Progenitor cell of endocrine pancreas (in vitro differentiated cells): ENCODE results near the gene MIX23. TPM values are rescaled to one million over a fixed set of nuclear protein-coding genes. Genes with fewer than 3 reads are reported as not detected.

Source experiments
- DNase-seq: peaks from one replicate; pipeline ENCODE4 v3.0.0; 2021; ENCODE audit warnings: low spot score; ENCODE audit not compliant: unreplicated experiment
- H3K27ac Mint-ChIP-seq: 2 replicates; pipeline ENCODE4 v1.8.0; 2021; ENCODE audit warnings: mild to moderate bottlenecking, moderate library complexity, mixed read lengths
- H3K27me3 Mint-ChIP-seq: 2 replicates; pipeline ENCODE4 v1.8.0; 2021; ENCODE audit warnings: mixed read lengths
- H3K36me3 Mint-ChIP-seq: 2 replicates; pipeline ENCODE4 v1.8.0; 2022; ENCODE audit warnings: mixed read lengths; ENCODE audit not compliant: insufficient read depth
- H3K4me1 Mint-ChIP-seq: 2 replicates; pipeline ENCODE4 v1.8.0; 2021; ENCODE audit warnings: low read depth, mixed read lengths
- H3K4me3 Mint-ChIP-seq: 2 replicates; pipeline ENCODE4 v1.8.0; 2021; ENCODE audit warnings: low read depth, mild to moderate bottlenecking, moderate library complexity, mixed read lengths
- H3K9me3 Mint-ChIP-seq: 2 replicates; pipeline ENCODE4 v1.8.0; 2021; ENCODE audit warnings: low read depth, mixed read lengths
- total RNA-seq: library from RNA; stranded (reverse); gene quantifications from 2 replicates; pipeline ENCODE4 v1.2.1, GENCODE V29; 2021
- TF ChIP-seq, protein P1 (sequence below): fragments of 200-600 bp; sonication (generic); IDR thresholded peaks from one replicate; pipeline ENCODE4 v1.5.0; 2021; ENCODE audit warnings: antibody characterized with exemption, mild to moderate bottlenecking; ENCODE audit not compliant: unreplicated experiment

MIX23 gene
- total RNA-seq, 1 donor from 2014 or later: 53.5 TPM

DNA sequence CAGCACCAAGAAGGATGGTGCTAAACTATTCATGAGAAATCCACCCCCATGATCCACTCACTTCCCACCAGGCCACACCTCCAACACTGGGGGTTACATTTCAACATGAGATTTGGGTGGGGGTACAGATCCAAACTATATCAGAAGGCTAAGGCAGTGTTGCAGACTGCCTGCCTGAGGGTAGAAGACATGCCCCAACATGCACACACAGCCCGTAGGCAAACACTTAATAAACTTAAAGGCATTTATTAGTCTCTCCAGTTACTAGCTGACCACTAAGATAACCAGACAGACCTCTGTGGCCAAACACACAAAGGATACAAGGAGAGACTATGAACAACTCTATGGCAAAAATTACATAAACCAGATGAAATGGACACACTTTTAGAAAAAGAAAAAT is 11.1 kb upstream of the MIX23 start:
- no peaks in the 10 kb centered on the region for H3K36me3 Mint-ChIP-seq
- peaks cover 37% of the 10 kb centered on the region for H3K4me1 Mint-ChIP-seq
- H3K27ac Mint-ChIP-seq: peak overlapping the region; percentile 89
- H3K4me3 Mint-ChIP-seq: no peak overlapping the region
- no peak for DNase-seq
- no peaks in the 10 kb centered on the region for H3K27me3 Mint-ChIP-seq
- no peaks in the 10 kb centered on the region for H3K9me3 Mint-ChIP-seq
- TF ChIP-seq, protein P1, sequence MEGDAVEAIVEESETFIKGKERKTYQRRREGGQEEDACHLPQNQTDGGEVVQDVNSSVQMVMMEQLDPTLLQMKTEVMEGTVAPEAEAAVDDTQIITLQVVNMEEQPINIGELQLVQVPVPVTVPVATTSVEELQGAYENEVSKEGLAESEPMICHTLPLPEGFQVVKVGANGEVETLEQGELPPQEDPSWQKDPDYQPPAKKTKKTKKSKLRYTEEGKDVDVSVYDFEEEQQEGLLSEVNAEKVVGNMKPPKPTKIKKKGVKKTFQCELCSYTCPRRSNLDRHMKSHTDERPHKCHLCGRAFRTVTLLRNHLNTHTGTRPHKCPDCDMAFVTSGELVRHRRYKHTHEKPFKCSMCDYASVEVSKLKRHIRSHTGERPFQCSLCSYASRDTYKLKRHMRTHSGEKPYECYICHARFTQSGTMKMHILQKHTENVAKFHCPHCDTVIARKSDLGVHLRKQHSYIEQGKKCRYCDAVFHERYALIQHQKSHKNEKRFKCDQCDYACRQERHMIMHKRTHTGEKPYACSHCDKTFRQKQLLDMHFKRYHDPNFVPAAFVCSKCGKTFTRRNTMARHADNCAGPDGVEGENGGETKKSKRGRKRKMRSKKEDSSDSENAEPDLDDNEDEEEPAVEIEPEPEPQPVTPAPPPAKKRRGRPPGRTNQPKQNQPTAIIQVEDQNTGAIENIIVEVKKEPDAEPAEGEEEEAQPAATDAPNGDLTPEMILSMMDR: no peak

DNA sequence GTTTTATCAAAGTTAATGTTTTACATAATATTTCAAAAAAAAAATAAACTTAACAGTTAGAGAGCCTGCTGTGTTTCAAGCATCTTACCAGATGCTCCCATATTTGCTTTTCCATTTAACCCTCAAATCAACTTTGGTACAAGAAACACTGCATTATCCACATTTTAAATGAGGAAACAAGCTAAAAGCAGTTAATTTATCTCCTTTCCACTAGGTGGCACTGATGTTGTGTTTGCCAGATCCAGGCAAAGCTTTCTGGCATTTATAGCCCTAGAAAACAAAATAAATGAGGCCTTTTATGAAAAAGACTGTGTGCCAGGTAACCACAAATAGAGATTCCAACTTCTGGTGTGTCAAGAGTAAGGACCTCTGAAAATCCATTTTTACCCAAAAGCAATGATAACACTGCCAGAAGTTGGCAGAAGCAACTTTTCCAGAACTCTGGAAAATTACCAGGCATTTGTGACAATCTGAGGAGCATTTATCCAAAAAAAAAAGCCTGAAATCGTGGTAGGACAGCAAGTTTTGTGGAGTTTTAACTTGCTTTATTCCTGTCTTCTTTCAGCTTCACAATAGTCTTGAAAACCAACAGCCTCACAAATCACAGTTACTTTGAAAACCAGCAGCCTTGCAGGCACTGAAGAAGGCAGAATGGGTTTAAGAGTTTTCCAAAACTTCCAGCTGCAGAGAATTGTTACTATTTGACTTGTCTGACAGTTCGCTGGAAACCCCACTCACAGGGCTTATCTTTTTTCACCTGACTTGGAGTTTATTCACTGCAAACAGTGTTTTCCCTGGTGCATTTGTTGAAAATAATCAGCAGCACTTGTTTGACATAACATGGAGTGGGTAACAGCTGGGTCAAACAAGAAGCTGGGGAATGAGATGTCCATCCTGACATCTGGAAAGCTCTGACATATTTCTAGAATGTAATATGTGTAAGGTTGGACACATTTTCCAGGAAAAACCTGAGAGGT is 10.1 kb upstream of the MIX23 start:
- Mint-ChIP-seq H3K36me3 (peaks cover 4% of the 10 kb centered on the region), H3K9me3 (no peaks in the 10 kb centered on the region), H3K4me3 (peak overlapping the region; percentile 9), H3K27me3 (no peaks in the 10 kb centered on the region), H3K4me1 (peaks cover 37% of the 10 kb centered on the region), H3K27ac (peak overlapping the region; percentile 89)
- TF ChIP-seq, protein P1: peak; percentile 82
- DNase-seq: no peak

DNA sequence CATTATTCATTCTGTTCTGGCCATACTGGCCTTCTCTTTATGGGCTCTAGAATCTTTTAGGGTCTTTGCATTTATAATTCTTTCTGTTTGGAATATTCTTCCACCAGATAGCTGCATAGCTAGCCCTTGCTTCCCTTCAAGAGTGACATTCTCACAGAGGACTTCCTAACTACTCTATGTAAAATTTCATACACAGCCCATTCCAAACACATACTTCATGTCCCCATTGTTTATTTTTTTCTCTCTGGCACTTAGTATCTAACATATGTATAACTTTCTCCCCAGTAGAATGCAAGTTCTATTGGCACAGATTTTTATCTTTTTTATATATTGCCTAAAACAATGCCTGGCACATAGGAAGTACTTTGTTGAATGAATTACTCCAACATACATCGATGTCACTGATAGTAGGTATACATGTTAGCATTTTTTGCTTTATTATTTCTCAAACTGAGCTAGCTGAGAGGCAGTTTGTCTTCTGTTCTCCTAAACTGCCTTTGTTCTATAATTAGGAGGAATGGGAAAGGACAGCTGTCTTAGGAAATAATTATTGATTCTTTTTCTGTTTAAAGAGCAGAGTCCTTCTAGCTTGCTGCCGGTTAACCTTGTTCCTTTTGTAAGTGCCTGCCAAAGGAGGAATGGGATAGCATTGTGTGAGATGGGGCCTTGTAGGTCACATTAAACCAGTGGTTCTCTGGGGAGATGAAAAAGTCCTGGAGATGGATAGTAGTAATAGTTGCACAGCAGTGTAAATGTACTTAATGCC is 8.8 kb upstream of the MIX23 start:
- Mint-ChIP-seq H3K27ac (peak overlapping the region; percentile 91), H3K4me1 (peaks cover 37% of the 10 kb centered on the region), H3K9me3 (no peaks in the 10 kb centered on the region), H3K4me3 (no peak overlapping the region), H3K27me3 (no peaks in the 10 kb centered on the region), H3K36me3 (peaks cover 6% of the 10 kb centered on the region)
- TF ChIP-seq, protein P1: no peak
- DNase-seq: no peak

DNA sequence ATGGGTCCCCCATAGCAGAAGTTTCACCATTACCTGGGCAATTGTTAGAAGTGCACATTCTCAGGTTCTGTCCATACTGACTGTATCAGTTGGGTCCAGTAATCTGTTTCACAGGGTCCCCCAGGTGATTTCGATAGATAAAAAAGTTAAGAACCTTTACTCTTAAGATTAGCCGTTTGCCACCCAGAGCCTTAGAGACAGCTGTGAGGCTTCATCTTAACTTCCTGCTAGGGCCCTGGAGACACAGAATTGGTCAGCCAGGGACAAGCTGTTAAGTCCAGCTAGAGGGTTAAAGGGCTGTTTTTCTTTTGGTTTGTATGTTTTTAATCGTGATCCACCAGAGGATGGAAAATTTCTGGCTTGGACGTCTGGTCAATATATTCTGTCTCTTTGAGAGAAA is 7.6 kb upstream of the MIX23 start:
- Mint-ChIP-seq H3K27me3 (no peaks in the 10 kb centered on the region), H3K9me3 (no peaks in the 10 kb centered on the region), H3K4me1 (peaks cover 43% of the 10 kb centered on the region), H3K27ac (peak overlapping the region; percentile 44), H3K4me3 (no peak overlapping the region), H3K36me3 (peaks cover 10% of the 10 kb centered on the region)
- TF ChIP-seq, protein P1: no peak
- no peak for DNase-seq

DNA sequence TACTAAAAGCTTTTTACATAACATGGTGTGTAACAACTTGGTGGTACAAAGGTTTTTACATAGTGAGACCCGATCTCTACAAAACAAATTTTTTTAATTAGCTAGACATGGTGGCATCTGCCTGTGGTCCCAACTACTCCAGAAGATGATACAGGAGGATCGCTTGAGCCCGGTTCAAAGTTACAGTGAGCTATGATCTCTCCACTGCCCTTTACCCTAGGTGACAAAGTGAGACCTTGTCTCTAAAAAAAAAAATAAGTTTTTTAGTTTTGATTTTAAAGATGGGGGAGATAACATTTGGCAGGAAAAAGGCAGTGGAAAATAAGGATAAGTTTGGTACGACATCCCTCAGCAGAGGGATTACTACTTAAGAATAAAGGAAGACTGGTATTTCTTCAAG is 6.9 kb upstream of the MIX23 start:
- no peak for DNase-seq
- TF ChIP-seq, protein P1: no peak
- Mint-ChIP-seq H3K27me3 (no peaks in the 10 kb centered on the region), H3K4me1 (peaks cover 44% of the 10 kb centered on the region), H3K9me3 (no peaks in the 10 kb centered on the region), H3K36me3 (peaks cover 10% of the 10 kb centered on the region), H3K4me3 (no peak overlapping the region), H3K27ac (no peak overlapping the region)
